GM18505 (cell line): Measurements from ENCODE around the gene RAD51B.
A peak's percentile ranks its signal among the peaks of the same experiment; 100 is the strongest.

Source experiments
- ATAC-seq: cut with Tn5 transposase; IDR thresholded peaks from one replicate; pipeline ENCODE4 v1.9.1; 2021; ENCODE audit not compliant: unreplicated experiment
- POLR2A ChIP-seq: IDR thresholded peaks from 4 replicates; pipeline ENCODE4 v1.6.1; 2011; ENCODE audit warnings: borderline replicate concordance; ENCODE audit not compliant: insufficient read depth, insufficient read length; ENCODE audit errors: extremely low read depth

RAD51B gene

GRCh38 chr14:68730811-68731425, 911.3 kb downstream of the RAD51B start:
- TF ChIP-seq POLR2A: no peak
- ATAC-seq: no peak

GRCh38 chr14:68733086-68733914, 913.7 kb downstream of the RAD51B start:
- no peak for TF ChIP-seq POLR2A
- ATAC-seq: no peak

- peak; percentile 68 for ATAC-seq
- no peak for TF ChIP-seq POLR2A
Measured at GRCh38 chr14:68734231-68734732, 914.7 kb downstream of the RAD51B start.

- TF ChIP-seq POLR2A: no peak
- ATAC-seq: no peak
Measured at GRCh38 chr14:68735856-68736255, 916.3 kb downstream of the RAD51B start.

- ATAC-seq: no peak
- no peak for TF ChIP-seq POLR2A
Measured at GRCh38 chr14:68736471-68736871, 916.9 kb downstream of the RAD51B start.

- no peak for ATAC-seq
- no peak for TF ChIP-seq POLR2A
Measured at GRCh38 chr14:68737086-68737485, 917.5 kb downstream of the RAD51B start.

GRCh38 chr14:68738559-68738958, 919.0 kb downstream of the RAD51B start:
- ATAC-seq: no peak
- no peak for TF ChIP-seq POLR2A

GRCh38 chr14:68739701-68740100, 920.1 kb downstream of the RAD51B start:
- ATAC-seq: no peak
- no peak for TF ChIP-seq POLR2A

GRCh38 chr14:68740788-68741476, 921.4 kb downstream of the RAD51B start:
- no peak for TF ChIP-seq POLR2A
- no peak for ATAC-seq

GRCh38 chr14:68741477-68741791, 921.9 kb downstream of the RAD51B start:
- ATAC-seq: no peak
- TF ChIP-seq POLR2A: no peak

GRCh38 chr14:68741839-68742470, 922.4 kb downstream of the RAD51B start:
- ATAC-seq: peak; percentile 81

GRCh38 chr14:68744613-68745012, 925.0 kb downstream of the RAD51B start:
- ATAC-seq: no peak
- TF ChIP-seq POLR2A: no peak

More at GRCh38 chr14:68741839-68742470, 922.4 kb downstream of the RAD51B start:
- TF ChIP-seq POLR2A: no peak

- ATAC-seq: no peak
- TF ChIP-seq POLR2A: no peak
Measured at GRCh38 chr14:68747393-68747792, 927.8 kb downstream of the RAD51B start.

GRCh38 chr14:68748260-68748659, 928.7 kb downstream of the RAD51B start:
- no peak for ATAC-seq
- TF ChIP-seq POLR2A: no peak

GRCh38 chr14:68748691-68749090, 929.1 kb downstream of the RAD51B start:
- no peak for ATAC-seq
- no peak for TF ChIP-seq POLR2A
